SW 1271 (cell line): Measurements from ENCODE around the gene ORAI2.

Experiments used
- DNase-seq, 2 experiments: peaks; one replicate each; lab custom pipeline; 2025; lab: John Stamatoyannopoulos, UW

ORAI2 gene

GRCh38 chr7:102415685-102416225, 17.6 kb upstream of the ORAI2 start:
- DNase-seq: no peak

DNA sequence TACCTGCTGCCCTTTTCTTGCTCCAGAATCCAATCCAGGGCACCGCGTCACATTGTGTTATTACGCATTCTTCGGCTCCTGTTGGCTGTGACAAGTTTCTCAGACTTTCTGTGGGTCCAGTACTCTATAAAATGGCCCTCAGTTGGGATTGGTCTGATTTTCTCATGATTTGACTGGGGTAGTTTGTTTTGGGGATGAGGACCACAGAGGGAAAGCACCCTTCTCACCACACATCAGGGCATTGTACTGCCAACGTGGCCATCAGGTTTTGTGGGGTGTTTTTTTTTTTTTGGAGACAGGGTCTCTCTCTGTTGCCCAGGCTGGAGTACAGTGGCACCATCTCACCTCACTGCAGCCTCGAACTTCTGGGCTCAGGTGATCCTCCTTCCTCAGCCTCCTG, 17.0 kb upstream of the ORAI2 start:
- no peak for DNase-seq

DNA sequence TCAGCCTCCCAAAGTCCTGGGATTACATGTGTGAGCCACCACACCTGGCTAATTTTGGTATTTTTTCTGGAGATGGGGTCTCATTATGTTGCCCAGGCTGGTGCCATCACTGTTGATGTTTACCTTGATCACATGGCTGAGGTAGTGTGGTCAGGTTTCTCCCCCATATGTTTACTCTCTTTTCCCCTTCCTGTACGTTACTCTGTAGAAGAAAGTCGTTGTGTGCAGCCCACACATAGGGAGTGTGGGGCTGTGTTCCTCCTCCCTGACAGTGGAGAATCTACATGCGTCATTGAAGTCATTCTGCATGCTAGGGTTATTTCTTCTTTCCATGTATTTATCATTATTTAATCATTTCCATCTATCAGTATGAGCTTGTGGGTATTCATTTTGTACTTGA, 16.3 kb upstream of the ORAI2 start:
- DNase-seq: no peak

- DNase-seq: no peak
These were observed 14.8 kb upstream of the ORAI2 start for GRCh38 chr7:102418592-102418991.

DNA sequence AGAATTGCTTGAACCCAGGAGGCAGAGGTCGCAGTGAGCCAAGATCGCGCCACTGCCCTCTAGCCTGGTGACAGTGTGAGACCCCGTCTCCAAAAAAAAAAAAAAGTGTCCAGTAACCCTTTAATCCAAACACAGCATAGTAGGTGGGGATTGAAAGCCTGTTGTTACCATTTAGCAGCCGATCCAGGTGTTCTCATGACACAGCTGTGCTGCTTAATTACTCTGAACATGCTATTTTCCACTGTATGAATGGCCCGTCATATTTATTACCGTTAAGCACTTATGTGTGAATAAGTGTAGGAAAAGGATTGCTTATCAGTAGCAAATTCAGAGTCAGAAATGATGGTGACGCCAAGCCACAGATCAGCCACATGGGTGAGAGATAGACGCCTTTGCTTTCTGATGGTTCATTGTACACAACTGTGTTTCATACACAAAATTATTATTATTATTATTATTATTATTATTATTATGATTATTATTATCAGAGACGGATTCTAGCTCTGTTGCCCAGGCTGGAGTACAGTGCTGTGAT, 11.6 kb upstream of the ORAI2 start:
- DNase-seq: no peak

- no peak for DNase-seq
These were observed 9.2 kb upstream of the ORAI2 start for GRCh38 chr7:102424129-102424551.

GRCh38 chr7:102424787-102425218, 8.6 kb upstream of the ORAI2 start:
- no peak for DNase-seq

DNA sequence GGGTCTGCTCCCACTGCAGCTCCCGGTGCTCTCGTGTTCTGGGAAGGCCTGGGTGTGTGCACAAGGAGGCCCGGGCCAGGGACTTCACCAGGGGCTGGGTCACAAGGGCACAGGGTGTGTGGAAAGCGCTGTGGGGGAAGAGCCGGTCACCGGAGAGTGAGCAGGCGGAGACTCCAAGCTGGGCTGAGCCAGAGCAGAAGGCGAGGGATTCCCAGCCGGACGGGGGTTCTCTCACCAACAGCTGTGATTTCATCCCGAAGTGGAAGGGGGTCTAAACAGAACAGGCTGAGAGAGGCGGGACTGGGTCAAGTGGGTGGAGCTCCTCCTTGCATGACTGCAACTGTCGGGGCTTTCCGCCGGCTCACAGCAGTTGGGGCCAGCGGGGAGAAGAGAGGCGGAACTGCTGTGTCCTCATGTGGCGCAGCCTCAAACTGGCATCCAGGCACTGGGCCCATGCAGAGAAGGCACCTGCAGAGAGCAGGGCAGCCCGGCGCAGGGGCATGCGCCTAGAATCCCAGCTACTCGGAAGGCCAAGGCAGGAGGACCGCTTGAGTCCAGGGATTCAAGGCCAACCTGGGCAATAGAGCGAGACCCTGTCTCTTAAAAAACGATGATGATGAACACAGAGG, 7.6 kb upstream of the ORAI2 start:
- DNase-seq: no peak

DNA sequence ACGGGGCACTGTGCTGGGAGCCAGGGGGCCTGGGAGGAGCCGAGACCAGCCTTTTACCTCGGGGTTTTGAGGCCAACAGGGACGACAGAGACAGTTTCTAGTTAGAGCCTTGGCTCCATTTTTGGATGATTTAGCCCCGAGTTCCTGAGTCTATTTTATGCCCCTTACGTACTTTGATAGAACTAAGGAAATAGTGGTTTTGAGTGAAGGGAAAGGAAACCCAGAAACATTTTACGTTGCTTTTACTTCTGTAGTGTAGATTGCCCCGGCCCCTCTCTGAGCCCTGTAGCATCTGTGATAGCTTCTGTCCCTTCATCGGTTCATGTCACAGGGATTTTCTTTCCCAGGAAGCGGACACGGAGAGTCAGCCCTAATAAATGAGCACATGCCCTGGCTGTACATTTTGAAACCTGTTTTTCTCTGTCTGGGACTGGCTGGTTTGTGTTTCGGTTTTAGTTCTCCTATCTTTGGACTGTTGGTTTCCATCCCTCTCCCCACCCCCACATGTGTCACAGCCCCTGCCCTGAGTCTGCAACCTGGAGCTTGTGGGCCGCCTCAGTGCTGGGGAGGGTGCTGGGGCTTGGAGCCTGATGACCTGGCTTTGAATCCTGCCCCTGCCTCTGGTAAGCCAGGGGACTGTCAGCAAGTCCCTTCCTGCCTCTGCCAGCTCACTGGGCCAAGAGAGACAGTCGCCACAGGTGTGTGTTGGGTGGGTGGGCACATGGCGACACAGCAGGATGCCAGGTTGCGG, 6.9 kb upstream of the ORAI2 start:
- DNase-seq: no peak

DNA sequence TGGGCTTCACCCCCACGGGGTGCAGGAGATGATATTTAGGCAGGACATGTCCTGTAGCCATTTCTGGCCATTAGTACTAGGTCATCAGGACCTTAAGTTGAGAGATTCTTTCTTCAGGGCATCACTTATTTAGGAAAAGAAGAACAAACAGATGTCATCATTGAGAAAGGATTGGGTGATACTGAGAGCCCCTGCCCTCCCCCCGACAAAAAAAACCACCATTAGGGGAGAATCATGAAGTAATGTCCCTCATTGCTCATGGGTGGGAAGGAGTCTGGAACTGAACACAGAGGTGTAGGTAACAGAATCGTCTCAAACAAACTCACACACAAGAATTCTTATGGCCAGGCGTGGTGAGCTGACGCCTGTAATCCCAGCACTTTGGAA, 6.4 kb upstream of the ORAI2 start:
- DNase-seq: no peak

- no peak for DNase-seq
These were observed 4.1 kb upstream of the ORAI2 start for GRCh38 chr7:102429141-102429899.

DNA sequence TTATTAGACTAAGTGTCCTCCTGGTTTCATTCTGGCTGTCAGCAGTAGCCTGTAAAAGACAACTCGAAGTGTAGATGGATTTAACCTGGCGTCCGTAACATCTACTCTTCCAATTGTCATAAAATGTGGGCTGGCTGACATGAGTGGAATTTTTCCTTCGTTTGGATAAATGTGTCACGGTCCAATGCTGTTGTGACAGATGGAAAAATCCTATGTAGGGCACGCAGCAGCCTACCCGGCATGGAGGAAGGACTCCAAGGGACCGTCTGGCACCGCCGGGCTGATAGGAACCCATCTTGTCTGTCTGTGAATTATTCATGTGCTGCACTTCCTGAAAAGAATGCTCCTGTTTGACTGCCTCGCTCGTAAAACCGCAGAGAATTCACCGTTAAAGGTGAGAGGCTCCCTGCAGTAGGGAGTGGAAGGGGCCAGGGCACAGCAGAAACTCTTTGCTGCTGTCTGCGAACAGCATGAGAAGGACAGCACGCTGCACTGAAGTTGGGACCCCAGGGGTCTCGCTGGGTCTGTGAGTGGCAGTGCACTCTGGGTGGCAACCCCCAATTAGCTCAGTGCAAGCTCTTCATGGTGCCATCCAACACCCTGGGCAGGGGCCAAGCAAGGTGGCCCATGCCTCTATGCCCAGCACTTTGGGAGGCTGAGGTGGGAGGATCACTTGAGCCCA, 1.6 kb upstream of the ORAI2 start:
- DNase-seq: no peak

DNA sequence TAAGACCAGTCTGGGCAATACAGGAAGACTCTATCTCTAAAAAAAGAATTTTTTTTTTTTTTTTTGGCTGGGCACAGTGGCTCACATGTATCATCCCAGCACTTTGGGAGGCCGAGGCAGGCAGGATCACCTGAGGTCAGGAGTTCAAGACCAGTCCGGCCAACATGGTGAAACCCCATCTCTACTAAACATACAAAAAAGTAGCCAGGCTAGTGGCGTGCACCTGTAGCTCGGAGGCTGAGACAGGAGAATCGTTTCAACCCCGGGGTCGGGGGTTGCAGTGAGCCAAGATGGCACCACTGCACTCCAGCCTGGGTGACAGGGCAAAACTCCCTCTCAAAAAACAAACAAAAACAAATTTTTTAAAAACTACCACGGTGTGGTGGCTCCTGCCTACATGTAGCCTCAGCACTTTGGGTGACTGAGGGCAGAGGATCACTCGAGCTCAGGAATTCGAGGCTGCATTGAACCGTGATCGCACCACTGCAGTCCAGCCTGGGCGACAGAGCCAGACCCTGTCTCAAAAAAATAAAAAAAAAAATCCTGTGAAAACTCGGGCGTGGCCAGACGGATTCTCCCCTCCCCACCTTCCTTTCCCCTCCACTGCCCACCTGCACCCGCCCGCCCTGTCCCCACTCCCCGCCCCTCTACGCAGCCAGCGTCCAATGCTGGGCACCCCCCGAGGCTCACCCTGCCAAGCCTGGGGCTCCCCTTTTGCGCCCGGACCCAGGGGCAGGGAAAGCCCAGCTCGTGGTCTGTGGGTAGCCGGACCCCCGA, 745 bp upstream of the ORAI2 start:
- DNase-seq: no peak

- DNase-seq: peak in 1 of 2 experiments; percentile 24
These were observed 688 bp downstream of the ORAI2 start for GRCh38 chr7:102434039-102434486.

DNA sequence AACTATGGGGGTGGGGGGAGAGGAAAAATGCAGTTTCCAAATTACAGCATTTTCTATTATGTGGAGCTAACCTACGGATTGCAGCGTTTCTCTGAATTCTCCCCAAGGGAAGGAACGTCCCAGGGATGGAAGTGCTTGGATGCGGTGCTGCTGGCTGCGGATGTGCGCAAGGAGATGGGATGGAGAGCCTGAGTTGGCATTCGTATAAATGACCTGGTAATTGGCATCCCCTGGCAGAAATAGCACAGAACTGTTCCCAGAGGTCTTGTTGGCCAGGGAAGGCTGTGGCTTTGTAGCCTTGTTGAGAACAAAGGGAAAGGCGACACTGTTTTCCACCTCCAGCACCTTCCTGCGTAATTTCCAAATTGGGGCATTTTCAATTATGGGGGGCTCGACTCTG, 2.7 kb downstream of the ORAI2 start:
- no peak for DNase-seq

DNA sequence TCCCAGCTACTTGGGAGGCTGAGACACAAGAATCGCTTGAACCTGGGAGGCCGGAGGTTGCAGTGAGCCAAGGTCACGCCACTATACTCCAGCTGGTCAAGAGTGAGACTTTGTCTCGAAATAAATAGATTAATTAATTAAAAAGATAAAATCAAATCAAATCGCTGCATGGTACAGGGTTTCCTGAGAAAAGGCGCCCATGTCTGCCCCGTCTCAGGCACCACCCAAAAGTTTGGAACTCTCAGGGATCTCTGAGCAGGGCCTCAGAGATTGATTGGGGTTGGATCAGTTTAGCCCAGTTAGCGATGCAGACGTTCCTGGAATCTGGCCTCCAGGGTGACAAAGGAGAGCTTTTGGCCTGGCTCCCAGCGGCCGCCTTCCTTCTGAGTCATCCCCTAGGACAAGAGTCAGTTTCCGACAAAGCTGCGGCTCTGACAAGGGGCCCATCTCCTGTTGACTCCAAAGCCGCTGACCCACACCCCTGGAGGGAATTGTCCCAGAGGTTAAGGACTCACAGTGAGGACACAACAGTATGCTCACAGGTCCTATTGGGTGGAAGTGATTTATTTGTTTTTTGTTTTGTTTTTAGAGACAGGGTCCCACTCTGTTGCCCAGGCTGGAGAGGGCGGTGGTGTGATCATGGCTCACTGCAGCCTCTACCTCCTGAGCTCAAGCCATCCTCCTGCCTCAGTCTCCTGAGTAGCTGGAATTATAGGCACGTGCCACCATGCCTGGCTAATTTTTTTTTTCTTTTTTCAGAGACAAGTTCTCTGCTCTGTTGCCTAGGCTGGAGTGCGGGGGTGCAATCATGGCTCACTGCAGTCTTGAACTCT, 6.8 kb downstream of the ORAI2 start:
- DNase-seq: peak; percentile 70 to 86

DNA sequence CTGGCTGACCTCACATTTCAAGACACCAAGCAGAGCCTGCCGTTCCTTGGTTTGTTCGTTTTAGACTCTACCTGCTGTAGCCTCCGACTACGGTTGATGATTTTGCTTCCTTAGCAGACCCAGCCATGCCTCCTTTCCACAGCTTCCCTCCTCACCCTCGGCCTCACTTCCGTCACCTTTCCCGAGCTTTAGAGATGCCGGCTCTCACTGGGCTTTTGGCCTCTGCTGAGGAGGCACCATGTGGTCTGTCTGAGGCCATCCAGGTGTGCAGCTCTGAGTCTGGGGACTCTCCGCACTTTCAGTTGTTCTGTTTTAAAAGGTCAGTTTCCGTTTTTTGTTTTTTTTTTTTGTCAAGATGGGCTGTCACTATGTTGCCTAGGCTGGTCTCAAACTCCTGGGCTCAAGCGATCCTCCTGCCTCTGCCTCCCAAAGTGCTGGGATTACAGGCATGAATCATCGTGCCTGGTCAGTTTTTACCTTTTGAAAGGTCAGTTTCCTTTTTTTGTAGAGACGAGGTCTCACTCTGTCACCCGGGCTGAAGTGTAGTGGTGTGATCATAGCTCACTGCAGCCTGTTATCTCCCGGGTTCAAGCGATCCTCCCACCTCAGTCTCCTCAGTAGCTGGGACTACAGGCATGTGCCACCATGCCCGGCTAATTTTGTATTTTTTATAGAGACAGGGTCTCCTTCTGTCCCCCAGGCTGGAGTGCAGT, 11.7 kb downstream of the ORAI2 start:
- no peak for DNase-seq

GRCh38 chr7:102445674-102446071, 12.3 kb downstream of the ORAI2 start:
- no peak for DNase-seq

DNA sequence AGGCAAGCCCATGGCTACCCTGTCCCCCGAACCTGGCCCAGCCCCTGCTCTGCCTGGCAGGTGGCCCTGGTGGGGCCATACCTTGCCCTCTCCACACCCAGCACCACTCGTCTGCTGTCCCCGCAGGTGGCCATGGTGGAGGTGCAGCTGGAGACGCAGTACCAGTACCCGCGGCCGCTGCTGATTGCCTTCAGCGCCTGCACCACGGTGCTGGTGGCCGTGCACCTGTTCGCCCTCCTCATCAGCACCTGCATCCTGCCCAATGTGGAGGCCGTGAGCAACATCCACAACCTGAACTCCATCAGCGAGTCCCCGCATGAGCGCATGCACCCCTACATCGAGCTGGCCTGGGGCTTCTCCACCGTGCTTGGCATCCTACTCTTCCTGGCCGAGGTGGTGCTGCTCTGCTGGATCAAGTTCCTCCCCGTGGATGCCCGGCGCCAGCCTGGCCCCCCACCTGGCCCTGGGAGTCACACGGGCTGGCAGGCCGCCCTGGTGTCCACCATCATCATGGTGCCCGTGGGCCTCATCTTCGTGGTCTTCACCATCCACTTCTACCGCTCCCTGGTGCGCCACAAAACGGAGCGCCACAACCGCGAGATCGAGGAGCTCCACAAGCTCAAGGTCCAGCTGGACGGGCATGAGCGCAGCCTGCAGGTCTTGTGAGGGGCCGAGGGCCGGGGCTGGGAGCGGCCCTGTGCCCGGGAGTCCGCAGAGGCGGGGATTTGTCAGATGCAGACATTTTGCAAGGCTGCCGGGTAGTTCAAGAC, 13.2 kb downstream of the ORAI2 start:
- DNase-seq: no peak
